ENCODE results near the gene AZIN2.

Gene AZIN2

GRCh38 chr1:33128781-33129180 lies 47.8 kb downstream of the AZIN2 start:
- Histone ChIP-seq H3K4me1 (ENCODE audit: insufficient read depth, low read length) (peaks cover 46% of the 10 kb centered on the region), H3K9ac (ENCODE audit: low read depth, low read length) (no peak overlapping the region; the same call in 1 of the 2 replicates), H3K27me3 (ENCODE audit: insufficient read depth, low read length, poor library complexity) (no peaks in the 10 kb centered on the region), H3K27ac (ENCODE audit: low read length) (peak overlapping the region; percentile 96), H2AFZ (ENCODE audit: low read depth, low read length) (no peak overlapping the region), H3K36me3 (ENCODE audit: insufficient read depth, low read length) (no peaks in the 10 kb centered on the region; the same call in 1 of the 2 replicates), H3K9me3 (ENCODE audit: insufficient read depth, low read length, severe bottlenecking) (no peaks in the 10 kb centered on the region), H3K4me2 (ENCODE audit: insufficient read depth, low read length) (peak overlapping the region; percentile 94), H3K4me3 (ENCODE audit: low read depth in 1 of 2, low read length in 2 of 2) (peak overlapping the region in 1 of 2 experiments; percentile 95; a peak in 2 of 4 replicates), H4K20me1 (ENCODE audit: insufficient read depth, low read length) (peaks cover 2% of the 10 kb centered on the region; the same call in 1 of the 2 replicates), H3K79me2 (ENCODE audit: insufficient read depth, low read length) (peaks cover 28% of the 10 kb centered on the region)
- no peak for ATAC-seq (ENCODE audit: insufficient read depth, low read depth)
- DNase-seq: no peak
- no peak for TF ChIP-seq EZH2 (IDR thresholded peaks at IDR 0.05; ENCODE audit: borderline replicate concordance, low read depth, low read length, severe bottlenecking)
- no peak for TF ChIP-seq CTCF (IDR thresholded peaks at IDR 0.05; ENCODE audit: borderline replicate concordance, extremely low read depth, low read length, poor library complexity, severe bottlenecking)

GRCh38 chr1:33130297-33130696 lies 49.3 kb downstream of the AZIN2 start:
- H3K4me1 ChIP-seq (ENCODE audit: insufficient read depth, low read length): peaks cover 46% of the 10 kb centered on the region
- no peaks in the 10 kb centered on the region; the same call in 1 of the 2 replicates for H3K36me3 ChIP-seq (ENCODE audit: insufficient read depth, low read length)
- no peak overlapping the region for H3K27ac ChIP-seq (ENCODE audit: low read length)
- H3K79me2 ChIP-seq (ENCODE audit: insufficient read depth, low read length): peaks cover 28% of the 10 kb centered on the region
- peaks cover 2% of the 10 kb centered on the region; the same call in 1 of the 2 replicates for H4K20me1 ChIP-seq (ENCODE audit: insufficient read depth, low read length)
- DNase-seq (no peak), ATAC-seq (ENCODE audit: insufficient read depth, low read depth) (no peak)
- no peak for TF ChIP-seq EZH2 (IDR thresholded peaks at IDR 0.05; ENCODE audit: borderline replicate concordance, low read depth, low read length, severe bottlenecking)
- no peak for TF ChIP-seq CTCF (IDR thresholded peaks at IDR 0.05; ENCODE audit: borderline replicate concordance, extremely low read depth, low read length, poor library complexity, severe bottlenecking)
- no peak overlapping the region for H3K9ac ChIP-seq (ENCODE audit: low read depth, low read length)
- no peaks in the 10 kb centered on the region for H3K9me3 ChIP-seq (ENCODE audit: insufficient read depth, low read length, severe bottlenecking)
- no peak overlapping the region for H3K4me3 ChIP-seq (ENCODE audit: low read depth in 1 of 2, low read length in 2 of 2)
- H3K4me2 ChIP-seq (ENCODE audit: insufficient read depth, low read length): no peak overlapping the region
- H3K27me3 ChIP-seq (ENCODE audit: insufficient read depth, low read length, poor library complexity): no peaks in the 10 kb centered on the region
- H2AFZ ChIP-seq (ENCODE audit: low read depth, low read length): no peak overlapping the region

- no peak overlapping the region for H3K9ac ChIP-seq (ENCODE audit: low read depth, low read length)
- H4K20me1 ChIP-seq (ENCODE audit: insufficient read depth, low read length): peaks cover 2% of the 10 kb centered on the region; the same call in 1 of the 2 replicates
- H3K9me3 ChIP-seq (ENCODE audit: insufficient read depth, low read length, severe bottlenecking): no peaks in the 10 kb centered on the region
- H2AFZ ChIP-seq (ENCODE audit: low read depth, low read length): no peak overlapping the region
- H3K4me2 ChIP-seq (ENCODE audit: insufficient read depth, low read length): no peak overlapping the region
- H3K27me3 ChIP-seq (ENCODE audit: insufficient read depth, low read length, poor library complexity): no peaks in the 10 kb centered on the region
- no peak overlapping the region for H3K4me3 ChIP-seq (ENCODE audit: low read depth in 1 of 2, low read length in 2 of 2)
- TF ChIP-seq EZH2 (IDR thresholded peaks at IDR 0.05; ENCODE audit: borderline replicate concordance, low read depth, low read length, severe bottlenecking) (no peak), CTCF (IDR thresholded peaks at IDR 0.05; ENCODE audit: borderline replicate concordance, extremely low read depth, low read length, poor library complexity, severe bottlenecking) (no peak)
- H3K79me2 ChIP-seq (ENCODE audit: insufficient read depth, low read length): peaks cover 21% of the 10 kb centered on the region
- no peak overlapping the region for H3K27ac ChIP-seq (ENCODE audit: low read length)
- H3K4me1 ChIP-seq (ENCODE audit: insufficient read depth, low read length): peaks cover 38% of the 10 kb centered on the region
- H3K36me3 ChIP-seq (ENCODE audit: insufficient read depth, low read length): no peaks in the 10 kb centered on the region; the same call in 1 of the 2 replicates
- DNase-seq: no peak
- ATAC-seq (ENCODE audit: insufficient read depth, low read depth): no peak
These were observed 50.2 kb downstream of the AZIN2 start for GRCh38 chr1:33131191-33131590.
